Measurements from ENCODE around the gene ATP5PD.
"Not testable (repeated sequence)": the region's sequence is repeated elsewhere in the genome, so short reads cannot be mapped to it uniquely, and the experiment has no call there.

ATP5PD gene

GRCh38 chr17:75013092-75013559 is 33.6 kb downstream of the ATP5PD start:
- no peak for DNase-seq

GRCh38 chr17:75012346-75013091 is 34.2 kb downstream of the ATP5PD start, which contains the start of gene MRPL58:
Gene MRPL58, plus strand, starts transcription at chr17:75012670. Its CDS starts 17 bp downstream, at chr17:75012687.
- DNase-seq = peak; percentile 88

- no peak for DNase-seq
These were observed 34.7 kb downstream of the ATP5PD start for GRCh38 chr17:75012096-75012345.

- DNase-seq = peak; percentile 52
These were observed 35.2 kb downstream of the ATP5PD start for GRCh38 chr17:75011401-75012095.

GRCh38 chr17:75010683-75011400 is 35.9 kb downstream of the ATP5PD start:
- DNase-seq = peak; percentile 92

- DNase-seq = no peak
These were observed 37.5 kb downstream of the ATP5PD start for GRCh38 chr17:75009139-75009724.

- DNase-seq = no peak
These were observed 38.4 kb downstream of the ATP5PD start for GRCh38 chr17:75008373-75008772.

- no peak for DNase-seq
These were observed 40.1 kb downstream of the ATP5PD start for GRCh38 chr17:75006653-75007052.

- not testable (repeated sequence) for DNase-seq
These were observed 40.7 kb downstream of the ATP5PD start for GRCh38 chr17:75006084-75006483.

GRCh38 chr17:75005291-75005690 is 41.5 kb downstream of the ATP5PD start:
- no peak for DNase-seq

GRCh38 chr17:75004371-75004770 is 42.4 kb downstream of the ATP5PD start:
- DNase-seq = no peak

GRCh38 chr17:75003957-75004355 is 42.8 kb downstream of the ATP5PD start:
- DNase-seq = no peak

GRCh38 chr17:75003070-75003956 is 43.5 kb downstream of the ATP5PD start:
- no peak for DNase-seq

GRCh38 chr17:75001915-75002843 is 44.6 kb downstream of the ATP5PD start:
- DNase-seq = no peak

- no peak for DNase-seq
These were observed 47.2 kb downstream of the ATP5PD start for GRCh38 chr17:74999523-74999922.

GRCh38 chr17:74998783-74999182 is 48.0 kb downstream of the ATP5PD start:
- DNase-seq = no peak

- no peak for DNase-seq
These were observed 50.9 kb downstream of the ATP5PD start for GRCh38 chr17:74995847-74996246.

- no peak for DNase-seq
These were observed 52.3 kb downstream of the ATP5PD start for GRCh38 chr17:74994440-74994839.

GRCh38 chr17:74992223-74992622 is 54.5 kb downstream of the ATP5PD start:
- no peak for DNase-seq

GRCh38 chr17:74990581-74991105 is 56.1 kb downstream of the ATP5PD start:
- DNase-seq = no peak
